GM11168 (cell line): ENCODE results near the gene PI4KA.

ENCODE experiments used
- in situ Hi-C: fragments of 300-500 bp; cut with MboI; formaldehyde crosslinking; loops from one replicate; pipeline ENCODE4 v1.12.0; 2022; ENCODE audit warnings: low sequenced_read_pairs; ENCODE audit not compliant: unreplicated experiment

PI4KA gene

GRCh38 chr22:20758688-20759087 lies 99.9 kb downstream of the PI4KA start:
- in situ Hi-C loops = no loop called here

DNA sequence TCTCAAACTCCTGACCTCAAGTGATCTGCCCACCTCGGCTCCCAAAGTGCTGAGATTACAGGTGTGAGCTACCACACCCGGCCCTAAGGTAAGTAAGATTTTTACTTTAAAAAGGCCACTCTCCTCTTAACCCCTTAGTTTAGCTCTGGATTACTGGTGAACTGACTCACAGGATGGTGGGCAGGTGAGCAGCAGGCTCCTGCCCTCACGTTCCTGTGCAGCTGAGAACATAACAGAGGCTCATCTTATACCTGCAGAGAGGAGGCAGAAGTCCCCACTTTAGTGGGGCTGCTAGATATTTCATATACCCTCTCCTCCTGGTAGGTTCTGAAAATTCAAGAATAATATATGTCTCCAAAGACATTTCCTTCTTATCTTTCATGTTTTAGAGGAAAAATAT lies 101.8 kb downstream of the PI4KA start:
- in situ Hi-C loops = no loop called here

- in situ Hi-C loops = no loop called here
Measured at GRCh38 chr22:20752873-20753272, 105.7 kb downstream of the PI4KA start.

GRCh38 chr22:20752104-20752741 lies 106.4 kb downstream of the PI4KA start:
- in situ Hi-C loops = no loop called here

DNA sequence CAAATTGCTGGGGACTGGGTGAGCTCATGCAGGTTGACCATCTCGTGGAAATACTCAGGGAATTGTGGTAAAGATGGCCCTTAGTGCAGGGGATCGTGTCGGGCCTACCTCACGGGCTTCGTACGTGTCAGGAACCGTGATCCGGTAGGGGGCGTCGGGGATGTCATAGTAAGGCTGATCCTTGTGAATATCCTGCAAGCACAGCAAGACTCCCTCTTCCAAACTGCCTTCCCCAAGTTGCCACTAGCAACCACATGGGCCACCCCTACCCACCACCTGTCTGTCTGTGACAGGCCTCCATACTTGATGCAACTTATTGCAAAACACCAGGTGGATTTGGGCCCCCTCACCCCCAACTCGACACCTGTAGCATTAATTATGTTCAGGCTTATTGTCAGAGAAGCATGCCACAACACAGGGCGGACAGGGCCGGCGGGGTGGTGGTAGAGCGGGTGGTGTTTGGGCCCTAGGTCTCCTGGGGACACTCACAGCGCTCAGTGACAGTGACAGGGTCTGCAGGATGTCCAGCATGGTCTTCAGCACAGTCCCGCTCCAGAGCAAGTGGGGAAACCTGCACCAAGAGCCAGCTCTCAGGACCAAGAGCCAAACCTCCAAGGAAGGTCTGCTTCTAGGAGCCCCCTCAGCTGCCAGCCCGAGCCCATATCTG lies 107.3 kb downstream of the PI4KA start:
- in situ Hi-C loops = no loop called here

GRCh38 chr22:20750461-20751184 lies 108.0 kb downstream of the PI4KA start:
- in situ Hi-C loops = no loop called here

DNA sequence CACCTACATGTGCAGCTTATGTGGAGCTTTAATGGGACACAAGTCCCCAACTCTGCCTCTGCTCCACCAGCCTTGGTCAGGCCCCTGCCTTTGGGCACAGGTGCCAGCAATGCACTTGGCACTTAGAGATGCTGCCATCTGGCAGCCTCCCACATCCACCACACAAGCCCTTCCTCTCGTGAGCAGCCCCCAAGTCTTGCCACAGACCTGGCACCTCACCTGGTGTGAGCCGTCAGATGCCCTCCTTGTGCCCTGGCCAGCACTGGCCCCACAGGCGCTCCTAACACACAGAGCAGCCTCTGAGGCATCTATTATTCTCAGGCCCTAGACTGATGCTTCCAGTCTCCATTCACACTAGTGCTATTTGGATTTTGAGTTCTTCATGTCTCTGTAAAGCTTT lies 109.2 kb downstream of the PI4KA start:
- in situ Hi-C loops = no loop called here

GRCh38 chr22:20748731-20749428 lies 109.7 kb downstream of the PI4KA start:
- in situ Hi-C loops = no loop called here

GRCh38 chr22:20748082-20748481 lies 110.5 kb downstream of the PI4KA start:
- in situ Hi-C loops = no loop called here

DNA sequence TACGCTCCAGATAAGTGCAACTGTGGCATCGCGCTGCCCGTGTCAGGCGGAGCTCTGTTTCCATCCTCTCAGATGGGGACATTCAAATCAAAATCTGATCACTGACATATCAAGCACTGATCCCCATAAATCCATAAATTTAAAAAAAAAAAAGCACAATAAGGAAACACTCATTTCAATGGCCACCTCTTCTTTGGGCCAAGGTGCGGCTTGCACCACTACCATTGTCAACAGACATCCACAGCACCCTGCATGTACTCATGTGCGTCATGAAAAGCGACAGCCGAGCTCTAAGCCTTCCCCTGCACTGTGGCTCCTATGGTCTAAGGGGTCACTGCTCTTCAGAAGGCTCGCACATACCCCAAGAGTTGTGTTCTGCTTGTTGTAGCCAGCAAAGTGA lies 111.4 kb downstream of the PI4KA start:
- in situ Hi-C loops = no loop called here

GRCh38 chr22:20746431-20747189 lies 112.0 kb downstream of the PI4KA start:
- in situ Hi-C loops = no loop called here

- in situ Hi-C loops = no loop called here
Measured at GRCh38 chr22:20745119-20745518, 113.5 kb downstream of the PI4KA start.

DNA sequence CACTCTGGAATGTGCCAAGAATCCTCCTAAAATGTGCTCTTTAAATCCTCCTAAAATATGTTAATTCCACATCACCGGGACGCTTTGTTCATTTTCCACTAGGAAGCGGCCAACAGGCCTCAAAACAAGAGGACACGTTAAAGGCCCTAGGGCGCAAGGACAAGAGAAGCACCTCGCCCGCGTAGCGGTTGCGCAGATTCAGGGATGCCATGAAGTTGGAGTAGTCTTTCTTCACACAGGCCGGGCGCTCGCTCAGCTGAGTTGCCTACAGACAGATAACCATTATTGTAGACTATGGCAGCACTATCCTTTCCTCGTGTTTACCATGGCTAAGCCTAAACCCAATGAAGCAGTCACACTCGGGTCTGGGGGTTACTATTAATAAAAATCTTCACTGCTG lies 114.2 kb downstream of the PI4KA start:
- in situ Hi-C loops = no loop called here

DNA sequence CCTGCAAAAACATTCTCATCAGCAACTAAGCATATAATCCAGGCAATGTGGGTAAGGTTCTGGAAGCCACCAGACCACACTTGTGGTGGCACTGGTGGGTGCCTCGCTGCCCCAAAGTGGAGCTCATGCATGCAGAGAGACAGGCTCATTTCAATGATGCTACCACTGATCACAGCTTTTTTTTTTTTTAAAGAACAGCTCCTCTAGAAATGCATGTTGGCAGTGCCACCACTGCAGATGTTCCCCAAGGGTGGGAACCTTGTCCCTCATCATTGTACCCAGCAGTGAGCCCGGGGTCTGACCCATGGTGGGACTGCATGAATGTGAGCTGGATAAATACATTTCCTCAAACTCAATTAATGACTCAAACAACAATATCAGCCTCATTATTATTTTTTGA lies 115.8 kb downstream of the PI4KA start:
- in situ Hi-C loops = no loop called here

- in situ Hi-C loops = no loop called here
Measured at GRCh38 chr22:20741634-20742581, 116.7 kb downstream of the PI4KA start.

GRCh38 chr22:20741008-20741633 lies 117.5 kb downstream of the PI4KA start:
- in situ Hi-C loops = no loop called here

DNA sequence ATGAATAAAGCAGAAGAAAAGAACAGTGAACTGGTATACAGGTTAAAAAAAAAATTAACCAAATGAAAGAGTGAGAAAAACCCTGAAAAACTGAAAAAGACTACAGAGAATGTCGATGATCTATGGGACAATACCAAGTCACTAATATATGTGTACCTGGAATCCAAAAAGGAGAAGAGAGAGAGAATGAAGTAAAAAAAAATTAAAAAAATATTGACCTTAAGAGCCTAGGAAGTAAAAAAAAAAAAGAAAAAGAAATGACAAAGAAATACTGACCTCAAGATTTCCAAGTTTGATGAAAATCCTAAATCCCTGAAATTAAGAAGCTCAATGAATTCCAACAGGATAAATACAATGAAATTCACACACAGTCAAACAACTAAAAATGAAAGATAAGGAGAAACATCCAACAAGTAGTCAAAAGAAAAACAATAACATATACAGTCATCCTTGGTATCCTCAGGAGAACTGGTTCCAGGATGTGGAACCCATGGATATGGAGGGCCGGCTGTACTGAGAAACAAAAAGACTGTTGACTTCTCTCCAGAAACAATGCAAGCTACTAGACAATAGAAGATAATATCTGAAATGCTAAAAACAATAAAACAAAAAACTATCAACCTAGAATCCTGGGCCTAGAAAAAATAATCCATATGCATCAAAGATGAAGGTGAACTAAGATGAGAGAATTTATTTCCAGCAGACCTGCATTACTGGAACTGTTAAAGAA lies 118.2 kb downstream of the PI4KA start:
- in situ Hi-C loops = no loop called here
